Gastrocnemius medialis (tissue), 4 donors: ENCODE results near the gene DNAH2. TPM values are rescaled to one million over a fixed set of nuclear protein-coding genes. Genes with fewer than 3 reads are reported as not detected.

Experiments used
- ATAC-seq, 2 donors: fragments of 150-250 bp; one replicate each; pipeline ENCODE4 v1.9.1; 2016
- DNase-seq, 2 donors: peaks; one replicate each; pipeline ENCODE4 v3.0.0-alpha.2; 2019
- H3K27ac ChIP-seq, 4 donors: fragments of 200-600 bp; sonication (generic); 1 replicate in 1 of 4; 2 replicates in 3 of 4; pipeline ENCODE4 v1.5.1; 2016 to 2018; ENCODE audit warnings: mild to moderate bottlenecking in 2 of 4, moderate library complexity in 1 of 4
- H3K27me3 ChIP-seq, 3 donors: fragments of 200-600 bp; sonication (generic) in 2 of 3; 1 replicate in 1 of 3; 2 replicates in 2 of 3; pipeline versions ENCODE4 v1.5.1 to v1.6.0; 2016 to 2019; ENCODE audit warnings: mild to moderate bottlenecking in 1 of 3, moderate library complexity in 1 of 3
- H3K36me3 ChIP-seq, 2 donors: fragments of 200-600 bp; sonication (generic) in 1 of 2; one replicate each; pipeline ENCODE4 v1.5.1; 2017 to 2018
- H3K4me1 ChIP-seq, 2 donors: fragments of 200-600 bp; sonication (generic) in 1 of 2; one replicate each; pipeline ENCODE4 v1.5.1; 2016 to 2017; ENCODE audit warnings: mild to moderate bottlenecking in 2 of 2
- H3K4me3 ChIP-seq, 4 donors: fragments of 200-600 bp; sonication (generic) in 3 of 4; 1 replicate in 1 of 4; 2 replicates in 3 of 4; pipeline ENCODE4 v1.5.1; 2016 to 2019; ENCODE audit warnings: mild to moderate bottlenecking in 2 of 4
- H3K9me3 ChIP-seq, 3 donors: fragments of 200-600 bp; sonication (generic) in 2 of 3; 1 replicate in 1 of 3; 2 replicates in 2 of 3; pipeline ENCODE4 v1.5.1; 2016 to 2019
- POLR2A ChIP-seq, 2 donors: fragments of 450-650 bp; IDR thresholded peaks; one replicate each; pipeline ENCODE4 v1.6.1; 2017; ENCODE audit warnings: antibody characterized with exemption in 2 of 2, mild to moderate bottlenecking in 2 of 2, moderate library complexity in 2 of 2
- in situ Hi-C, 4 donors: fragments of 200-750 bp; cut with MboI; loops; one replicate each; pipeline versions ENCODE4 v1.15.0 to v1.8.0; 2017; ENCODE audit warnings: low sequenced_read_pairs in 4 of 4
- intact Hi-C: fragments of 100-400 bp; cut with DNase I; formaldehyde crosslinking; loops from one replicate; pipeline ENCODE4 v1.15.1; 2023; ENCODE audit warnings: low total_unique reads
- total RNA-seq, 4 donors: library from RNA; depleted of rRNA; stranded (reverse); fragments of >200 nt; gene quantifications; one replicate each; pipeline versions ENCODE4 v1.1.0 to v1.2.3, GENCODE V29; 2016
- TF ChIP-seq, protein P1 (sequence below), 5 experiments: fragments of 450-650 bp in 3 of 5; fragments of 200-600 bp in 2 of 5; sonication (generic) in 2 of 5; IDR thresholded peaks in 4 of 5; conservative IDR thresholded peaks in 1 of 5; 1 replicate in 4 of 5; 2 replicates in 1 of 5; pipeline ENCODE4 v1.5.1; 2016 to 2019; ENCODE audit warnings: antibody characterized with exemption in 5 of 5, mild to moderate bottlenecking in 3 of 5, moderate library complexity in 3 of 5

The DNAH2 gene
- total RNA-seq, 4 donors from 2014 or later, result not detected

DNA sequence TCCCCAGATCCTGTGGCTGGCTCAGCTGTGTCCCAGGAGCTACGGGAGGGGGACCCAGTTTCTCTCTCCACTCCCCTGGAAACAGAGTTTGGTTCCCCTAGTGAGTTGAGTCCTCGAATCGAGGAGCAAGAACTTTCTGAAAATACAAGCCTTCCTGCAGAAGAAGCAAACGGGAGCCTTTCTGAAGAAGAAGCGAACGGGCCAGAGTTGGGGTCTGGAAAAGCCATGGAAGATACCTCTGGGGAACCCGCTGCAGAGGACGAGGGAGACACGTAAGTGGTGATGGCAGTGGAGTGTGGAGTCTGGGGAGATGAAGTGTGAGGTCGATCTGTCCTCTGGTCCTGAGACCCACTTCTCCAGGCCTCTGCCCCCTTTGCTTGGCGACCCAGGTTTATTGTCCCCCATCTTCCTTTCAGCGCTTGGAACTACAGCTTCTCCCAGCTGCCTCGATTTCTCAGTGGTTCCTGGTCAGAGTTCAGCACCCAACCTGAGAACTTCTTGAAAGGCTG is 28.7 kb upstream of the DNAH2 start:
- Histone ChIP-seq H3K4me3 (peak overlapping the region; percentile 67 to 96 (median 84)), H3K36me3 (peaks cover 0 to 21% of the 10 kb centered on the region in 2 donors), H3K27ac (peak overlapping the region; percentile 77 to 97 (median 94)), H3K4me1 (peaks cover 26 to 33% of the 10 kb centered on the region in 2 donors), H3K27me3 (no peaks in the 10 kb centered on the region), H3K9me3 (no peaks in the 10 kb centered on the region)
- no peak for TF ChIP-seq POLR2A (IDR thresholded peaks at IDR 0.05)
- TF ChIP-seq, protein P1, sequence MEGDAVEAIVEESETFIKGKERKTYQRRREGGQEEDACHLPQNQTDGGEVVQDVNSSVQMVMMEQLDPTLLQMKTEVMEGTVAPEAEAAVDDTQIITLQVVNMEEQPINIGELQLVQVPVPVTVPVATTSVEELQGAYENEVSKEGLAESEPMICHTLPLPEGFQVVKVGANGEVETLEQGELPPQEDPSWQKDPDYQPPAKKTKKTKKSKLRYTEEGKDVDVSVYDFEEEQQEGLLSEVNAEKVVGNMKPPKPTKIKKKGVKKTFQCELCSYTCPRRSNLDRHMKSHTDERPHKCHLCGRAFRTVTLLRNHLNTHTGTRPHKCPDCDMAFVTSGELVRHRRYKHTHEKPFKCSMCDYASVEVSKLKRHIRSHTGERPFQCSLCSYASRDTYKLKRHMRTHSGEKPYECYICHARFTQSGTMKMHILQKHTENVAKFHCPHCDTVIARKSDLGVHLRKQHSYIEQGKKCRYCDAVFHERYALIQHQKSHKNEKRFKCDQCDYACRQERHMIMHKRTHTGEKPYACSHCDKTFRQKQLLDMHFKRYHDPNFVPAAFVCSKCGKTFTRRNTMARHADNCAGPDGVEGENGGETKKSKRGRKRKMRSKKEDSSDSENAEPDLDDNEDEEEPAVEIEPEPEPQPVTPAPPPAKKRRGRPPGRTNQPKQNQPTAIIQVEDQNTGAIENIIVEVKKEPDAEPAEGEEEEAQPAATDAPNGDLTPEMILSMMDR (IDR thresholded peaks at IDR 0.05 in 4 of 5, conservative IDR thresholded peaks at IDR 0.05 in 1 of 5), result no peak
- intact Hi-C loops, result loop anchor here (1.0 to 10.0 kb wide), 7 partner anchors 39 to 437 kb away; partner anchors contain the start of genes ATP1B2, CTDNEP1, ELP5 and NAA38
- no peak for ATAC-seq
- in situ Hi-C loops, result loop anchor here in 2 of 4 donors (5.0 to 25.0 kb wide), 2 partner anchors 62 to 177 kb away; partner anchors contain the start of gene SAT2 (in 2 of the 2)
- DNase-seq, result no peak

DNA sequence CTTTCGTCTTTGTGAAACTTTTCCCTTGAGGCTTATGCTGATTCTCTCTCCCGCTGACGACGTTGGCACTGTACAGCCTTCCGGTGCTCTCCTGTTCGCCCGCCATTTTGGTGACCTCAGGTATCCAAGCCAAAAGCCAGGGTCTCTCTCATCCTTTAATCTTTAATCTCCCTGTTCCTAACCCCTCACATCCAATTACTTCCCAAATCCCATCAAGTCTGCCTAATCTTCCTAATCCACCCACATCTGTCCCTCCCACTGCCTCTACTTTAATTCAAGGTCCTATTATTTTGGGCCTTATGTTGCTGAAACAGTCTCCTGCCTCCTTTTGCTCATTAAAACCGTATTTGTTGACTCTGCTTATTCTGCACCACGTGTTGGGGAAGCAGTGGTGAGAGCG is 22.0 kb upstream of the DNAH2 start:
- H3K27me3 ChIP-seq, result no peaks in the 10 kb centered on the region
- in situ Hi-C loops (loop anchor here in 2 of 4 donors (25.0 kb wide), 1 partner anchor 183 kb away; no protein-coding TSS in a partner anchor), intact Hi-C loops (no loop called here)
- ATAC-seq (no peak), DNase-seq (no peak)
- peaks cover 0 to 19% of the 10 kb centered on the region in 2 donors for H3K36me3 ChIP-seq
- H3K4me1 ChIP-seq, result no peaks in the 10 kb centered on the region
- H3K27ac ChIP-seq, result no peak overlapping the region
- H3K4me3 ChIP-seq, result no peak overlapping the region
- no peaks in the 10 kb centered on the region for H3K9me3 ChIP-seq
- TF ChIP-seq, protein P1 (IDR thresholded peaks at IDR 0.05 in 4 of 5, conservative IDR thresholded peaks at IDR 0.05 in 1 of 5), result no peak
- no peak for TF ChIP-seq POLR2A (IDR thresholded peaks at IDR 0.05)

DNA sequence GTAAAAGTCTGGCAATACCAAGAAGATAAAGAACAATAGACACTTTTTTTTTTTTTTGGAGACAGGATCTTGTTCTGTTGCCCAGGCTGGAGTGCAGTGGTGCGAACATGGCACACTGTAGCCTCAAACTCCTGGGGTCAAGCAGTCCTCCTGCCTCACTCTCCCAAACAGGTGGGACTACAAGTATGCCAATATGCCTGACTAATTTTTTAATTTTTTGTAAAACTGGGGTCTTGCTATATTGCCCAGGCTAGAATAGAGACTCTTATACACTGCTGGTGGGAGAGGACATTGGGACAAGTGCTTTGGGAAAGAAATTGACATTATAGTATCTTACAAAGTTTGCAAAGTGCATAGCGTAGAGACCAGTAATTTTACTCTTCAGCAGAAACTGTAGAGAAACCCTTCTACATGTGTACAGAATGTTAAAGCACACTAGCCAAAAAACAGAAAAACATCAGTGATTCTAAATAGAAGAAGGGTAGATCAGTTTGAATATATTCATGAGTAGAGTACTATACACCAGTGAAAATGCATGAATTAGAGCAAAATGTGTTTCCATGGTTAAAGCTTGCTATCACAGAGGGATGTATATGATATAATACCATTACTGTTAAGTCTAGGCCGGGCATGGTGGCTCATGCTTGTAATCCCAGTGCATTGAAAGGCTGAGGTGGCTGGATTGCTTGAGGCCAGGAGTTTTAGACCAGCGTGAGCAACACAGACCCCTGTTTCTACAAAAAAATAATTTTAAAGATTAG is 19.5 kb upstream of the DNAH2 start:
- peaks cover 0 to 4% (median 3%) of the 10 kb centered on the region in 3 donors for H3K27me3 ChIP-seq
- H3K4me1 ChIP-seq, result no peaks in the 10 kb centered on the region
- TF ChIP-seq POLR2A (IDR thresholded peaks at IDR 0.05), result no peak
- TF ChIP-seq, protein P1 (IDR thresholded peaks at IDR 0.05 in 4 of 5, conservative IDR thresholded peaks at IDR 0.05 in 1 of 5), result no peak
- no peak overlapping the region for H3K27ac ChIP-seq
- ATAC-seq, result no peak
- no peaks in the 10 kb centered on the region for H3K9me3 ChIP-seq
- intact Hi-C loops, result no loop called here
- peaks cover 0 to 27% of the 10 kb centered on the region in 2 donors for H3K36me3 ChIP-seq
- no peak overlapping the region for H3K4me3 ChIP-seq
- no peak for DNase-seq
- in situ Hi-C loops, result loop anchor here in 2 of 4 donors (25.0 kb wide), 1 partner anchor 186 kb away; no protein-coding TSS in a partner anchor

DNA sequence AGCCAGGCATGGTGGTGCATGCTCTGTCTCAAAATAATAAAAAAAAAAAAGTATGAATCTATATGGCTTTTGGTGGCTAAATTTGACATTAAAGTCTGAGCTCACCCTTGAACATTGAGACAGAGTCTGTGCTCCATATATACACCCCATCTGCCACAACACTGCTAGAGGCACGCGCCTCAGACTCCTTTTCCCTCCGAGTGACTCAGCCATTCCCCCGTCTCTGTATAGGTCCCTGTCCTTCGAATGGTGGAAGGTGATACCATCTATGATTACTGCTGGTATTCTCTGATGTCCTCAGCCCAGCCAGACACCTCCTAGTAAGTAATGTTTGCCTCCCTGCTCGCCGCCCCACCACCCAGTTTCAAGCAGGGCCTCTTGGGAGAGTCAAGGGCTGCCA is 17.0 kb upstream of the DNAH2 start:
- H3K36me3 ChIP-seq, result peaks cover 0 to 21% of the 10 kb centered on the region in 2 donors
- H3K4me1 ChIP-seq, result no peaks in the 10 kb centered on the region
- no peak for DNase-seq
- intact Hi-C loops, result no loop called here
- TF ChIP-seq, protein P1 (IDR thresholded peaks at IDR 0.05 in 4 of 5, conservative IDR thresholded peaks at IDR 0.05 in 1 of 5), result no peak
- TF ChIP-seq POLR2A (IDR thresholded peaks at IDR 0.05), result no peak
- ATAC-seq, result no peak
- no peak overlapping the region for H3K4me3 ChIP-seq
- no peak overlapping the region for H3K27ac ChIP-seq
- in situ Hi-C loops, result no loop called here
- no peaks in the 10 kb centered on the region for H3K9me3 ChIP-seq
- H3K27me3 ChIP-seq, result peaks cover 18 to 24% (median 24%) of the 10 kb centered on the region in 3 donors
